LNCaP clone FGC (cell line): ENCODE results near the gene LEF1.

Experiments used
- DNase-seq: peaks from one replicate; pipeline ENCODE4 v3.0.0-alpha.2; 2011; ENCODE audit warnings: low read depth
- H3K4me3 ChIP-seq: 2 replicates; pipeline ENCODE4 v1.5.1; 2011; ENCODE audit warnings: mild to moderate bottlenecking, low read depth, low read length, control low read depth
- TF ChIP-seq, protein P1 (sequence below): IDR thresholded peaks from 2 replicates; pipeline ENCODE4 v1.5.1; 2012; ENCODE audit warnings: mild to moderate bottlenecking; ENCODE audit not compliant: control insufficient read depth, insufficient read depth; ENCODE audit errors: extremely low read depth

Gene LEF1

GRCh38 chr4:108116423-108117168, 52.1 kb downstream of the LEF1 start:
- DNase-seq: no peak
- TF ChIP-seq, protein P1, sequence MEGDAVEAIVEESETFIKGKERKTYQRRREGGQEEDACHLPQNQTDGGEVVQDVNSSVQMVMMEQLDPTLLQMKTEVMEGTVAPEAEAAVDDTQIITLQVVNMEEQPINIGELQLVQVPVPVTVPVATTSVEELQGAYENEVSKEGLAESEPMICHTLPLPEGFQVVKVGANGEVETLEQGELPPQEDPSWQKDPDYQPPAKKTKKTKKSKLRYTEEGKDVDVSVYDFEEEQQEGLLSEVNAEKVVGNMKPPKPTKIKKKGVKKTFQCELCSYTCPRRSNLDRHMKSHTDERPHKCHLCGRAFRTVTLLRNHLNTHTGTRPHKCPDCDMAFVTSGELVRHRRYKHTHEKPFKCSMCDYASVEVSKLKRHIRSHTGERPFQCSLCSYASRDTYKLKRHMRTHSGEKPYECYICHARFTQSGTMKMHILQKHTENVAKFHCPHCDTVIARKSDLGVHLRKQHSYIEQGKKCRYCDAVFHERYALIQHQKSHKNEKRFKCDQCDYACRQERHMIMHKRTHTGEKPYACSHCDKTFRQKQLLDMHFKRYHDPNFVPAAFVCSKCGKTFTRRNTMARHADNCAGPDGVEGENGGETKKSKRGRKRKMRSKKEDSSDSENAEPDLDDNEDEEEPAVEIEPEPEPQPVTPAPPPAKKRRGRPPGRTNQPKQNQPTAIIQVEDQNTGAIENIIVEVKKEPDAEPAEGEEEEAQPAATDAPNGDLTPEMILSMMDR: no peak
- no peak overlapping the region for H3K4me3 ChIP-seq

- TF ChIP-seq, protein P1: no peak
- no peak for DNase-seq
Observed at GRCh38 chr4:108115168-108115526, 53.6 kb downstream of the LEF1 start.

DNA sequence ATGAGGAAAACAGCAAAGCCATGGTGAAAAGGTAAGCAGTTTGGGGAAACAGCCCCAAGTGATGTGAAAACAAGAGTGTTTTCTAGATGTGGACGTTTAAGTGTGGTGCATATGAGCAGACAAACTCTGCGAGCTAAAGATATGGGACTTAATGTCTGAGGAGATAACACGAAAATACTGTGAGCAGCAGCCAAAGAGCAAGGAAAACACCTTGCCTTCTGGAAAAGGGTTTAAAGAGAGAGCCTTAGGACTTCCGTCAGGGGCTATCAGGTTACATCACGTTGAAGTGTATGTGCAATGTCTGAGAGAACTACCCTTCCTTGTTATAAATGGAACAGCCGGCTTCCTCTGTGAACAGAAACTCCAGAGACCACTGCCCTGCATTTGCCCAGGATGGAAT, 54.2 kb downstream of the LEF1 start:
- no peak for DNase-seq
- no peak overlapping the region for H3K4me3 ChIP-seq
- TF ChIP-seq, protein P1: no peak

More at GRCh38 chr4:108115168-108115526, 53.6 kb downstream of the LEF1 start:
- no peak overlapping the region for H3K4me3 ChIP-seq

- TF ChIP-seq, protein P1: no peak
- no peak overlapping the region for H3K4me3 ChIP-seq
- DNase-seq: no peak
Observed at GRCh38 chr4:108113229-108113628, 55.5 kb downstream of the LEF1 start.

GRCh38 chr4:108111781-108112180, 57.0 kb downstream of the LEF1 start:
- no peak for DNase-seq
- no peak overlapping the region for H3K4me3 ChIP-seq
- TF ChIP-seq, protein P1: no peak

- DNase-seq: no peak
- TF ChIP-seq, protein P1: no peak
- no peak overlapping the region for H3K4me3 ChIP-seq
Observed at GRCh38 chr4:108110450-108110849, 58.3 kb downstream of the LEF1 start.

- TF ChIP-seq, protein P1: no peak
- DNase-seq: no peak
- no peak overlapping the region for H3K4me3 ChIP-seq
Observed at GRCh38 chr4:108109997-108110416, 58.7 kb downstream of the LEF1 start.
